ENCODE measurements around the gene NCAPH2. TPM values are rescaled to one million over a fixed set of nuclear protein-coding genes. Genes with fewer than 3 reads are reported as not detected.
A peak's percentile ranks its signal among the peaks of the same experiment; 100 is the strongest.

The NCAPH2 gene
- total and polyA plus RNA-seq, 8 donors, result 41.6 to 52.9 (median 45.1) TPM

- DNase-seq (no peak), ATAC-seq (no peak)
- TF ChIP-seq CTCF (IDR thresholded peaks at IDR 0.05), result no peak
- intact Hi-C loops (cut with DNase I), result no loop called here
- peak overlapping the region; percentile 71 to 85 for H3K4me3 ChIP-seq
- no peaks in the 10 kb centered on the region for H3K27me3 ChIP-seq
- peak overlapping the region; percentile 99 for H3K27ac ChIP-seq
- H3K4me1 ChIP-seq, result peaks cover 12 to 63% of the 10 kb centered on the region in 2 donors
- no peaks in the 10 kb centered on the region for H3K9me3 ChIP-seq
- H3K36me3 ChIP-seq, result peaks cover 0 to 20% of the 10 kb centered on the region in 2 donors
These were observed 21.4 kb downstream of the NCAPH2 start for GRCh38 chr22:50529416-50529896.

GRCh38 chr22:50529897-50530579 is 22.0 kb downstream of the NCAPH2 start, which contains the start of gene TYMP:
Gene TYMP, minus strand, starts transcription at chr22:50530012. Its CDS starts 303 bp downstream, at chr22:50529709.
- Histone ChIP-seq H3K4me3 (peak within 1 kb of the TSS; percentile 71 to 85), H3K27me3 (no peaks in the 10 kb centered on the region), H3K27ac (peak within 1 kb of the TSS; percentile 99), H3K9me3 (no peaks in the 10 kb centered on the region), H3K4me1 (peaks cover 6 to 63% of the 10 kb centered on the region in 2 donors), H3K36me3 (peaks cover 0 to 20% of the 10 kb centered on the region in 2 donors)
- intact Hi-C loops (cut with DNase I), result no loop called here
- DNase-seq (peak; percentile 39 to 97 (median 84)), ATAC-seq (peak; percentile 42)
- no peak for TF ChIP-seq CTCF (IDR thresholded peaks at IDR 0.05)

GRCh38 chr22:50530580-50530876 is 22.5 kb downstream of the NCAPH2 start:
- Histone ChIP-seq H3K27ac (peak overlapping the region; percentile 99), H3K27me3 (no peaks in the 10 kb centered on the region), H3K36me3 (peaks cover 0 to 20% of the 10 kb centered on the region in 2 donors), H3K4me1 (peaks cover 6 to 66% of the 10 kb centered on the region in 2 donors), H3K9me3 (no peaks in the 10 kb centered on the region), H3K4me3 (peak overlapping the region; percentile 71 to 85)
- no peak for DNase-seq
- no peak for TF ChIP-seq CTCF (IDR thresholded peaks at IDR 0.05)
- intact Hi-C loops (cut with DNase I), result no loop called here
- ATAC-seq, result peak; percentile 0

GRCh38 chr22:50530877-50531545 is 23.0 kb downstream of the NCAPH2 start:
- Histone ChIP-seq H3K9me3 (no peaks in the 10 kb centered on the region), H3K27me3 (no peaks in the 10 kb centered on the region), H3K36me3 (peaks cover 0 to 20% of the 10 kb centered on the region in 2 donors), H3K4me1 (peaks cover 6 to 71% of the 10 kb centered on the region in 2 donors), H3K4me3 (peak overlapping the region; percentile 71 to 85), H3K27ac (peak overlapping the region; percentile 99)
- ATAC-seq (peak; percentile 57), DNase-seq (peak; percentile 54 to 99 (median 91))
- no peak for TF ChIP-seq CTCF (IDR thresholded peaks at IDR 0.05)
- intact Hi-C loops (cut with DNase I), result no loop called here

GRCh38 chr22:50531546-50531961 is 23.5 kb downstream of the NCAPH2 start:
- Histone ChIP-seq H3K36me3 (peaks cover 0 to 20% of the 10 kb centered on the region in 2 donors), H3K4me1 (peaks cover 6 to 75% of the 10 kb centered on the region in 2 donors), H3K9me3 (no peaks in the 10 kb centered on the region), H3K27me3 (no peaks in the 10 kb centered on the region), H3K27ac (peak overlapping the region; percentile 99), H3K4me3 (peak overlapping the region; percentile 71 to 85)
- peak in 2 of 4 donors; percentile 78 to 94 for DNase-seq
- TF ChIP-seq CTCF (IDR thresholded peaks at IDR 0.05), result no peak
- intact Hi-C loops (cut with DNase I), result no loop called here
- ATAC-seq, result peak; percentile 29

All from left lung (tissue), 10 donors.